ENCODE measurements around the gene MET.

MET gene

GRCh38 chr7:116697152-116697551 lies 25.2 kb downstream of the MET start:
- no peaks in the 10 kb centered on the region for H3K4me1 ChIP-seq (ENCODE audit: control insufficient read depth, insufficient read depth, low read length)
- no peaks in the 10 kb centered on the region for H3K9me3 ChIP-seq (ENCODE audit: control insufficient read depth, low read length)
- H3K27me3 ChIP-seq (ENCODE audit: control insufficient read depth, insufficient read depth, low read length, poor library complexity, severe bottlenecking): no peaks in the 10 kb centered on the region
- H3K27ac ChIP-seq (ENCODE audit: insufficient read depth, low read depth, low read length, poor library complexity, severe bottlenecking): no peak overlapping the region
- no peaks in the 10 kb centered on the region for H3K36me3 ChIP-seq (ENCODE audit: control insufficient read depth, insufficient read depth, low read length)
- 100% methylated on average over 1 of the region's 1 CpG for WGBS, 2 experiments
- no peak overlapping the region for H3K4me3 ChIP-seq (ENCODE audit: insufficient read depth, low read depth, low read length)

- H3K36me3 ChIP-seq (ENCODE audit: control insufficient read depth, insufficient read depth, low read length): no peaks in the 10 kb centered on the region
- no peaks in the 10 kb centered on the region for H3K27me3 ChIP-seq (ENCODE audit: control insufficient read depth, insufficient read depth, low read length, poor library complexity, severe bottlenecking)
- H3K27ac ChIP-seq (ENCODE audit: insufficient read depth, low read depth, low read length, poor library complexity, severe bottlenecking): no peak overlapping the region
- 100% methylated on average over 1 of the region's 1 CpG for WGBS, 2 experiments
- no peak overlapping the region for H3K4me3 ChIP-seq (ENCODE audit: insufficient read depth, low read depth, low read length)
- no peaks in the 10 kb centered on the region for H3K4me1 ChIP-seq (ENCODE audit: control insufficient read depth, insufficient read depth, low read length)
- H3K9me3 ChIP-seq (ENCODE audit: control insufficient read depth, low read length): no peaks in the 10 kb centered on the region
Observed at GRCh38 chr7:116697761-116698160, 25.8 kb downstream of the MET start.

- no peaks in the 10 kb centered on the region for H3K27me3 ChIP-seq (ENCODE audit: control insufficient read depth, insufficient read depth, low read length, poor library complexity, severe bottlenecking)
- no peaks in the 10 kb centered on the region for H3K9me3 ChIP-seq (ENCODE audit: control insufficient read depth, low read length)
- H3K4me1 ChIP-seq (ENCODE audit: control insufficient read depth, insufficient read depth, low read length): no peaks in the 10 kb centered on the region
- WGBS, 2 experiments: 100% methylated on average over 1 to 2 of the region's 2 CpGs
- H3K36me3 ChIP-seq (ENCODE audit: control insufficient read depth, insufficient read depth, low read length): no peaks in the 10 kb centered on the region
- no peak overlapping the region for H3K27ac ChIP-seq (ENCODE audit: insufficient read depth, low read depth, low read length, poor library complexity, severe bottlenecking)
- no peak overlapping the region for H3K4me3 ChIP-seq (ENCODE audit: insufficient read depth, low read depth, low read length)
Observed at GRCh38 chr7:116698396-116698795, 26.4 kb downstream of the MET start.

- no peaks in the 10 kb centered on the region for H3K27me3 ChIP-seq (ENCODE audit: control insufficient read depth, insufficient read depth, low read length, poor library complexity, severe bottlenecking)
- 89% methylated on average over 9 to 12 of the region's 12 CpGs for WGBS, 2 experiments
- no peak overlapping the region for H3K27ac ChIP-seq (ENCODE audit: insufficient read depth, low read depth, low read length, poor library complexity, severe bottlenecking)
- no peaks in the 10 kb centered on the region for H3K9me3 ChIP-seq (ENCODE audit: control insufficient read depth, low read length)
- no peaks in the 10 kb centered on the region for H3K4me1 ChIP-seq (ENCODE audit: control insufficient read depth, insufficient read depth, low read length)
- no peaks in the 10 kb centered on the region for H3K36me3 ChIP-seq (ENCODE audit: control insufficient read depth, insufficient read depth, low read length)
- H3K4me3 ChIP-seq (ENCODE audit: insufficient read depth, low read depth, low read length): no peak overlapping the region
Observed at GRCh38 chr7:116698930-116699721, 27.1 kb downstream of the MET start.

GRCh38 chr7:116699722-116700120 lies 27.7 kb downstream of the MET start:
- no peaks in the 10 kb centered on the region for H3K27me3 ChIP-seq (ENCODE audit: control insufficient read depth, insufficient read depth, low read length, poor library complexity, severe bottlenecking)
- 97 to 98% methylated on average over 6 of the region's 6 CpGs for WGBS, 2 experiments
- no peak overlapping the region for H3K27ac ChIP-seq (ENCODE audit: insufficient read depth, low read depth, low read length, poor library complexity, severe bottlenecking)
- H3K4me3 ChIP-seq (ENCODE audit: insufficient read depth, low read depth, low read length): no peak overlapping the region
- H3K36me3 ChIP-seq (ENCODE audit: control insufficient read depth, insufficient read depth, low read length): no peaks in the 10 kb centered on the region
- no peaks in the 10 kb centered on the region for H3K9me3 ChIP-seq (ENCODE audit: control insufficient read depth, low read length)
- no peaks in the 10 kb centered on the region for H3K4me1 ChIP-seq (ENCODE audit: control insufficient read depth, insufficient read depth, low read length)

GRCh38 chr7:116702046-116702785 lies 30.2 kb downstream of the MET start:
- WGBS, 2 experiments: 96% methylated on average over 2 of the region's 2 CpGs
- Histone ChIP-seq H3K9me3 (ENCODE audit: control insufficient read depth, low read length) (no peaks in the 10 kb centered on the region), H3K27me3 (ENCODE audit: control insufficient read depth, insufficient read depth, low read length, poor library complexity, severe bottlenecking) (no peaks in the 10 kb centered on the region), H3K27ac (ENCODE audit: insufficient read depth, low read depth, low read length, poor library complexity, severe bottlenecking) (no peak overlapping the region), H3K4me1 (ENCODE audit: control insufficient read depth, insufficient read depth, low read length) (no peaks in the 10 kb centered on the region), H3K4me3 (ENCODE audit: insufficient read depth, low read depth, low read length) (no peak overlapping the region), H3K36me3 (ENCODE audit: control insufficient read depth, insufficient read depth, low read length) (no peaks in the 10 kb centered on the region)

- Histone ChIP-seq H3K36me3 (ENCODE audit: control insufficient read depth, insufficient read depth, low read length) (no peaks in the 10 kb centered on the region), H3K27me3 (ENCODE audit: control insufficient read depth, insufficient read depth, low read length, poor library complexity, severe bottlenecking) (no peaks in the 10 kb centered on the region), H3K4me3 (ENCODE audit: insufficient read depth, low read depth, low read length) (no peak overlapping the region), H3K27ac (ENCODE audit: insufficient read depth, low read depth, low read length, poor library complexity, severe bottlenecking) (no peak overlapping the region), H3K9me3 (ENCODE audit: control insufficient read depth, low read length) (no peaks in the 10 kb centered on the region), H3K4me1 (ENCODE audit: control insufficient read depth, insufficient read depth, low read length) (no peaks in the 10 kb centered on the region)
- WGBS, 2 experiments: 93 to 95% methylated on average over 2 of the region's 2 CpGs
Observed at GRCh38 chr7:116704650-116705228, 32.7 kb downstream of the MET start.

GRCh38 chr7:116705419-116705818 lies 33.4 kb downstream of the MET start:
- Histone ChIP-seq H3K9me3 (ENCODE audit: control insufficient read depth, low read length) (no peaks in the 10 kb centered on the region), H3K27ac (ENCODE audit: insufficient read depth, low read depth, low read length, poor library complexity, severe bottlenecking) (no peak overlapping the region), H3K36me3 (ENCODE audit: control insufficient read depth, insufficient read depth, low read length) (no peaks in the 10 kb centered on the region), H3K4me1 (ENCODE audit: control insufficient read depth, insufficient read depth, low read length) (no peaks in the 10 kb centered on the region), H3K27me3 (ENCODE audit: control insufficient read depth, insufficient read depth, low read length, poor library complexity, severe bottlenecking) (no peaks in the 10 kb centered on the region), H3K4me3 (ENCODE audit: insufficient read depth, low read depth, low read length) (no peak overlapping the region)

- no peaks in the 10 kb centered on the region for H3K27me3 ChIP-seq (ENCODE audit: control insufficient read depth, insufficient read depth, low read length, poor library complexity, severe bottlenecking)
- no peaks in the 10 kb centered on the region for H3K9me3 ChIP-seq (ENCODE audit: control insufficient read depth, low read length)
- no peak overlapping the region for H3K4me3 ChIP-seq (ENCODE audit: insufficient read depth, low read depth, low read length)
- H3K36me3 ChIP-seq (ENCODE audit: control insufficient read depth, insufficient read depth, low read length): no peaks in the 10 kb centered on the region
- H3K4me1 ChIP-seq (ENCODE audit: control insufficient read depth, insufficient read depth, low read length): no peaks in the 10 kb centered on the region
- H3K27ac ChIP-seq (ENCODE audit: insufficient read depth, low read depth, low read length, poor library complexity, severe bottlenecking): no peak overlapping the region
- WGBS, 2 experiments: 78 to 79% methylated on average over 2 to 3 of the region's 3 CpGs
Observed at GRCh38 chr7:116706668-116707126, 34.7 kb downstream of the MET start.

GRCh38 chr7:116707289-116707688 lies 35.3 kb downstream of the MET start:
- 91 to 100% methylated on average over 2 of the region's 3 CpGs for WGBS, 2 experiments
- no peaks in the 10 kb centered on the region for H3K27me3 ChIP-seq (ENCODE audit: control insufficient read depth, insufficient read depth, low read length, poor library complexity, severe bottlenecking)
- no peaks in the 10 kb centered on the region for H3K4me1 ChIP-seq (ENCODE audit: control insufficient read depth, insufficient read depth, low read length)
- H3K36me3 ChIP-seq (ENCODE audit: control insufficient read depth, insufficient read depth, low read length): no peaks in the 10 kb centered on the region
- H3K27ac ChIP-seq (ENCODE audit: insufficient read depth, low read depth, low read length, poor library complexity, severe bottlenecking): no peak overlapping the region
- H3K9me3 ChIP-seq (ENCODE audit: control insufficient read depth, low read length): no peaks in the 10 kb centered on the region
- no peak overlapping the region for H3K4me3 ChIP-seq (ENCODE audit: insufficient read depth, low read depth, low read length)
